ENCODE data around the gene RIOK3.
"Not testable (repeated sequence)": the region's sequence is repeated elsewhere in the genome, so short reads cannot be mapped to it uniquely, and the experiment has no call there.

Gene RIOK3

GRCh38 chr18:23452347-23452727 lies 750 bp upstream of the RIOK3 start:
- DNase-seq = no peak

- no peak for DNase-seq
These were observed 582 bp downstream of the RIOK3 start for GRCh38 chr18:23453680-23454058.

GRCh38 chr18:23456835-23457234 lies 3.7 kb downstream of the RIOK3 start:
- DNase-seq = no peak

- DNase-seq = peak; percentile 35
These were observed 5.9 kb downstream of the RIOK3 start for GRCh38 chr18:23458830-23459529.

- DNase-seq = no peak
These were observed 6.4 kb downstream of the RIOK3 start for GRCh38 chr18:23459530-23459921.

GRCh38 chr18:23460285-23461273 lies 7.5 kb downstream of the RIOK3 start:
- no peak for DNase-seq

- no peak for DNase-seq
These were observed 9.8 kb downstream of the RIOK3 start for GRCh38 chr18:23462876-23463275.

- DNase-seq = no peak
These were observed 15.8 kb downstream of the RIOK3 start for GRCh38 chr18:23468753-23469459.

GRCh38 chr18:23470620-23471387 lies 17.7 kb downstream of the RIOK3 start:
- no peak for DNase-seq

- DNase-seq = no peak
These were observed 18.4 kb downstream of the RIOK3 start for GRCh38 chr18:23471486-23471885.

GRCh38 chr18:23479829-23480505 lies 26.9 kb downstream of the RIOK3 start:
- DNase-seq = no peak

GRCh38 chr18:23484561-23485182 lies 31.6 kb downstream of the RIOK3 start:
- peak; percentile 98 for DNase-seq

- DNase-seq = no peak
These were observed 32.3 kb downstream of the RIOK3 start for GRCh38 chr18:23485386-23485785.

- DNase-seq = peak; percentile 38
These were observed 34.9 kb downstream of the RIOK3 start for GRCh38 chr18:23487738-23488570.

GRCh38 chr18:23489586-23489985 lies 36.5 kb downstream of the RIOK3 start:
- DNase-seq = not testable (repeated sequence)

- DNase-seq = no peak
These were observed 40.6 kb downstream of the RIOK3 start for GRCh38 chr18:23493654-23494053.

- no peak for DNase-seq
These were observed 41.9 kb downstream of the RIOK3 start for GRCh38 chr18:23494992-23495391.

- no peak for DNase-seq
These were observed 42.8 kb downstream of the RIOK3 start for GRCh38 chr18:23495723-23496440.

- DNase-seq = no peak
These were observed 45.0 kb downstream of the RIOK3 start for GRCh38 chr18:23498117-23498516.

- peak; percentile 55 for DNase-seq
These were observed 45.8 kb downstream of the RIOK3 start for GRCh38 chr18:23498877-23499276.

All from DMS 273 treated with DMSO at 0.1 percent for 48 hours (cell line).